ENCODE results near the gene USP7. TPM values are rescaled to one million over a fixed set of nuclear protein-coding genes. Genes with fewer than 3 reads are reported as not detected.

The USP7 gene
- total and polyA plus RNA-seq, 4 experiments from 2014 or later = 4.8 to 206 (median 106) TPM

DNA sequence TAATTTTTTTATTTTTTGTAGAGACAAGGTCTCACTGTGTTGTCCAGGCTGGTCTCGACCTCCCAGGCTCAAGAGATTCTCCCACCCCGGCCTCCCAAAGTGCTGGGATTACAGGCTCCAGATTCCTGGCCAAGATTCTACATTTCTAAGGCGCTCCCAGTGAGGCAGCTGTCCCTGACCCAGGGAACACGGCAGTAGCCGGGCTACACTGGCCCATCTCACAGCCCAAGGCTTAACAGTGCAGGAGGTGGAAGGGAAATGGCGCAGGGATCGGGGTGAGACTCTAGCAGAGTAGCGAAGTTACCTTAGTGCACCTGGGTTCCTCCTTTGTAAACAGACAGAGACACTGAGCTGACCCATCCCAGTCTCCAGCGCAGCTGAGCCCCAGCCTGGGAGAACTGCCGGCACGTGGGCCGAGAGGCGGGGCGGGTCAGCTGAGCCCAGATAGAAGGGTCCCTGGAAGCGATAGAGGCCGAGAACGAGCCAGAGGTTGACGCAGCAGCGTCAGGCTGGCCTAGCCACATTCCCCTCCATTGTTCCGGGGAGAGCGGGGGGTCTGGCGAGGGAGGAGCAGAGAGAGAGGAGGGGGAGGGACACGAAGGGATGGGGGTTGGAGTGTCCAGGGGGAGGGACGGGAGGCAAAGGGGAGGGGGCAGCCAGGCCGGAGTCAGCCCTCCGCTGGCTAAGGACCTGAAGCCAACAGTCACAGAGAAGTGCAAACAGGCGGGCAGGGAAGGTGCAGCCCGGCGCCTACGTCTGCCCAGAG lies 97.4 kb downstream of the USP7 start:
- POLR2A ChIA-PET (ENCODE audit: partially characterized antibody) = interaction anchor here (0.8 to 1.1 kb wide), 3 partner anchors 11 to 225 kb away, joined by 3 to 4 read pairs (median 3); partner anchors contain the start of gene HAPSTR1
- CTCF ChIA-PET (ENCODE audit: partially characterized antibody) = interaction anchor here (0.6 kb wide), 1 partner anchor 14 kb away, joined by 4 read pairs; no protein-coding TSS in a partner anchor
- no peak for DNase-seq

DNA sequence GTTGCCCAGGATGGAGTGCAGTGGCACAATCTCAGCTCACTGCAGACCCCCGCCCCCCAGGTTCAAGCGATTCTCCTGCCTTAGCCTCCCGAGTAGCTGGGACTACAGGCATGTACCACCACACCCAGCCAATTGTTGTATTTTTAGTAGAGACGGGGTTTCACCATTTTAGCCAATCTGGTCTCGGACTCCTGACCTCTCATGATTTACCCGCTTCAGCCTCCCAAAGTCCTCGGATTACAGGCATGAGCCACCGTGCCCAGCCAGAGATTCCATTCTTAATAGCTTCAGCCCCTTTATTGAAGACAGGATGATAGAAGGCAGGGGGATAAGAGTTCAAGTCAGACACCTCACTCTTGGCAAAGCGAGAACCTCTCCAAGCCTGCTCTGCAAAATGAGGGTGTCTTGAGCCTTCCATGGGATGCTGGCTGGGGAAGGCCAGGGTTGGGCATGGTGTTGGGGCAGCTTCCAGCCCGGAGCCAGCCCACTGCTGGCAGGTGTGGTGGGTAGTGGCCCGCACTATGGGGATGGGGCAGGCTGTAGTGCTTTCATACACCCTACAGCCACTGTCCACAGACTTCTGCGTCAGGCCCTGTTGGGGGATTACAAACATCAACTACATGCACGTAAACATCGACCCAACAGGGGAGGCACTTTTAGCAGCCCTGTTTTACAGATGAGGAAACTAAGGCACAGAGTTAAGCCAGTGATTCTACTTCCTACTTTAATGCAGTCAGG lies 98.4 kb downstream of the USP7 start:
- Histone ChIP-seq H3K4me1 (ENCODE audit: insufficient read depth, low read length) (peaks cover 50% of the 10 kb centered on the region), H3K27ac (ENCODE audit: low read depth, low read length) (no peak overlapping the region), H3K9me3 (ENCODE audit: control insufficient read depth in 1 of 2, low read length in 2 of 2) (no peaks in the 10 kb centered on the region), H3K27me3 (ENCODE audit: insufficient read depth, low read length) (no peaks in the 10 kb centered on the region), H3K36me3 (ENCODE audit: insufficient read depth, low read length) (no peaks in the 10 kb centered on the region), H3K4me3 (ENCODE audit: low read length in 2 of 2) (no peak overlapping the region)
- ChIA-PET CTCF (ENCODE audit: partially characterized antibody) (interaction anchor here (5.0 kb wide), 1 partner anchor 14 kb away, joined by 28 read pairs; no protein-coding TSS in a partner anchor), POLR2A (ENCODE audit: partially characterized antibody) (interaction anchor here (0.7 to 1.1 kb wide), 3 partner anchors 10 to 14 kb away, joined by 3 to 4 read pairs (median 3); no protein-coding TSS in a partner anchor)
- intact Hi-C loops (cut with micrococcal nuclease) = loop anchor here (5.0 kb wide), 1 partner anchor 48 kb away; no protein-coding TSS in a partner anchor
- Mint-ChIP-seq H3K9me3 (peaks cover 0 to 2% (median 0%) of the 10 kb centered on the region in 8 donors), H3K27me3 (no peaks in the 10 kb centered on the region), H3K36me3 (peaks cover 0 to 6% of the 10 kb centered on the region in 2 donors), H3K4me3 (peak overlapping the region in 5 of 8 donors; percentile 10 to 71 (median 43)), H3K27ac (peak overlapping the region; percentile 43 to 79 (median 70)), H3K4me1 (peaks cover 25 to 57% (median 43%) of the 10 kb centered on the region in 4 donors)
- DNase-seq = no peak

More for the DNA sequence above, 97.4 kb downstream of the USP7 start:
- peak overlapping the region in 3 of 7 donors; percentile 17 to 72 (median 38) for H3K27ac Mint-ChIP-seq
- peaks cover 32 to 65% (median 51%) of the 10 kb centered on the region in 4 donors for H3K4me1 Mint-ChIP-seq
- no peak overlapping the region for H3K27ac ChIP-seq (ENCODE audit: low read depth, low read length)
- H3K4me3 Mint-ChIP-seq = peak overlapping the region in 6 of 8 donors; percentile 15 to 84 (median 48)
- peaks cover 59% of the 10 kb centered on the region for H3K4me1 ChIP-seq (ENCODE audit: insufficient read depth, low read length)
- H3K9me3 Mint-ChIP-seq = peaks cover 0 to 2% (median 0%) of the 10 kb centered on the region in 8 donors
- H3K27me3 Mint-ChIP-seq = no peaks in the 10 kb centered on the region
- no peak overlapping the region for H3K4me3 ChIP-seq (ENCODE audit: low read length in 2 of 2)
- peaks cover 0 to 6% of the 10 kb centered on the region in 2 donors for H3K36me3 Mint-ChIP-seq
- intact Hi-C loops (cut with micrococcal nuclease) = loop anchor here (5.0 kb wide), 1 partner anchor 49 kb away; no protein-coding TSS in a partner anchor
- no peaks in the 10 kb centered on the region for H3K9me3 ChIP-seq (ENCODE audit: control insufficient read depth in 1 of 2, low read length in 2 of 2)
- H3K36me3 ChIP-seq (ENCODE audit: insufficient read depth, low read length) = no peaks in the 10 kb centered on the region
- H3K27me3 ChIP-seq (ENCODE audit: insufficient read depth, low read length) = no peaks in the 10 kb centered on the region

DNA sequence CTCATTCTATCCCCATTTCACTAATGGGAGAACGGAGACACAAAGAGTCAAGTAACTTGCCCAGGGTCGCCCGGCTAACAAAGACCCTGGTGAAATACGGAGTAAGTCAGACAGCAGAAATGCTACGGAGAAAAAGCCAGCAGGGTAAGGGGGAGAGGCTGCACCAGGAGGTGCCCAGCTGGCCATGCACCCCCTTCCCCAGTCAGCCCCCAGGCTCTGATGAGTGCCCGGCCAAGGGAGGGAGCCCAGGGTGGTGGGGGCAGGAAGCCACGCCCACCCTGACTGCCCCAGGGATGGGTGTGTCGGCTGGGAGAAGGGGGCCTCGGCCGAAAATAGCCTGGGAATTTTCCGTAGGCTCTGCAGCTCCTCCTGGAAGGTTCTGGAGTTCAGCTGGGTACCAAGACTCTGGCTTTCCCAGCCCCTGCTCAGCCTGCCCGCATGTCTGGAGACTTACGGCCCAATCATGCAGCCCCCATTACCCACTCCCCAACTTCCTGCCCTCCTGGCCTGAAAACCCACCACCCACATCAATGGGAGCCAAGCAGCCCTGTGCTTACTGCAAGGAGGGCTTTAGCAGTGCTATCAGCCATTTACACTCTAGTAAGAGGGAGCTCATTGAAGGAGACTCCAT lies 99.1 kb downstream of the USP7 start:
- Histone ChIP-seq H3K9me3 (ENCODE audit: control insufficient read depth in 1 of 2, low read length in 2 of 2) (no peaks in the 10 kb centered on the region), H3K27ac (ENCODE audit: low read depth, low read length) (no peak overlapping the region), H3K4me1 (ENCODE audit: insufficient read depth, low read length) (peaks cover 49% of the 10 kb centered on the region), H3K27me3 (ENCODE audit: insufficient read depth, low read length) (no peaks in the 10 kb centered on the region), H3K36me3 (ENCODE audit: insufficient read depth, low read length) (no peaks in the 10 kb centered on the region), H3K4me3 (ENCODE audit: low read length in 2 of 2) (no peak overlapping the region)
- peaks cover 25 to 54% (median 43%) of the 10 kb centered on the region in 4 donors for H3K4me1 Mint-ChIP-seq
- ChIA-PET POLR2A (ENCODE audit: partially characterized antibody) (interaction anchor here (0.7 to 1.1 kb wide), 2 partner anchors 10 to 14 kb away, joined by 3 read pairs; no protein-coding TSS in a partner anchor), CTCF (ENCODE audit: partially characterized antibody) (interaction anchor here (5.0 kb wide), 1 partner anchor 15 kb away, joined by 28 read pairs; no protein-coding TSS in a partner anchor)
- intact Hi-C loops (cut with micrococcal nuclease) = loop anchor here (5.0 kb wide), 1 partner anchor 47 kb away; no protein-coding TSS in a partner anchor
- H3K4me3 Mint-ChIP-seq = peak overlapping the region in 5 of 8 donors; percentile 10 to 71 (median 45)
- no peak for DNase-seq
- H3K36me3 Mint-ChIP-seq = peaks cover 0 to 6% of the 10 kb centered on the region in 2 donors
- peaks cover 0 to 2% (median 0%) of the 10 kb centered on the region in 8 donors for H3K9me3 Mint-ChIP-seq
- H3K27me3 Mint-ChIP-seq = no peaks in the 10 kb centered on the region
- H3K27ac Mint-ChIP-seq = peak overlapping the region; percentile 62 to 81 (median 77)

DNA sequence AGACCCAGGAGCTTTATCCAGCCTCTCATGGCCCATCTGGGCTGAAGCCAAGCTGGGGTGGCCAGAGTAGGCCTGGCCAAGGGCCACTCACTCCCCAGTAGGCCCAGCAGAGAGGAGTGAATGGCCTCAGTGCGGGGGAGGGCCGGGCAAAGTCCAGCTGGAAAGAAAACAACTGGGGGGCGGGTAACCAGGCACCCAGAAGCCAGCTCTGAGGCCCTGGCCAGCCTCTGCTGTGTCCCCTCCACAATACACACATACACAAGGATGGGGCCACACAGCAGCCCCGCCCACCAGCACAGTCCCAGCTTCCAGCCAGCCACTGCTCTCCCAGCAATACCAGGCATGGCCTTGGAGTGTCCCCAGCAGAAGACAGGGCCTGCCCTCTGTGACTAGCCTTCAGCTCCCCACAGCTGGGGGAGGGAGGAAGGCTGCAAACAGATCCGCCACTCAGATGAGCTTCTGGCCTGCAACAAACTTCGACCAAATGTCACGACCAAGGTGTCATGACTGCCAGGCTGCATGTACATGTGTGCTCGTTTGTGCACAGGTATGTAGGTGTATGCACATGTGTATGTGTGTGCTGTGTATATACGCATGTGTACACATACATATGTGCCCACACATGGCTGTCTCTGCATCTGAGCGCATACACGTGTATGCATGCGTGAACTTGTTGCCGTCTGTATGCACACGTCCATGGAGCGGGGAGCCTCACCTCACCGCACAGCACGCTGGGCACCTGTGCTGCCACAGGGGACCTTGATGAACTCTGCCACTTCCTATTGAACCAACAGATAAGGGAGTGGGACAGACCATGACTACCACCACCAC lies 99.9 kb downstream of the USP7 start:
- Histone ChIP-seq H3K9me3 (ENCODE audit: control insufficient read depth in 1 of 2, low read length in 2 of 2) (no peaks in the 10 kb centered on the region), H3K4me1 (ENCODE audit: insufficient read depth, low read length) (peaks cover 44% of the 10 kb centered on the region), H3K27ac (ENCODE audit: low read depth, low read length) (no peak overlapping the region), H3K4me3 (ENCODE audit: low read length in 2 of 2) (no peak overlapping the region), H3K27me3 (ENCODE audit: insufficient read depth, low read length) (no peaks in the 10 kb centered on the region), H3K36me3 (ENCODE audit: insufficient read depth, low read length) (no peaks in the 10 kb centered on the region)
- Mint-ChIP-seq H3K9me3 (peaks cover 0 to 2% (median 0%) of the 10 kb centered on the region in 8 donors), H3K36me3 (peaks cover 1 to 9% of the 10 kb centered on the region in 2 donors), H3K27me3 (no peaks in the 10 kb centered on the region), H3K4me3 (peak overlapping the region in 2 of 8 donors; percentile 58 to 71), H3K4me1 (peaks cover 22 to 48% (median 39%) of the 10 kb centered on the region in 4 donors), H3K27ac (peak overlapping the region in 5 of 7 donors; percentile 62 to 81 (median 77))
- intact Hi-C loops (cut with micrococcal nuclease) = no loop called here
- ChIA-PET POLR2A (ENCODE audit: partially characterized antibody) (interaction anchor here (1.0 kb wide), 2 partner anchors 11 to 16 kb away, joined by 3 to 5 read pairs; no protein-coding TSS in a partner anchor), CTCF (ENCODE audit: partially characterized antibody) (interaction anchor here (5.0 kb wide), 1 partner anchor 16 kb away, joined by 28 read pairs; no protein-coding TSS in a partner anchor)
- DNase-seq = no peak

DNA sequence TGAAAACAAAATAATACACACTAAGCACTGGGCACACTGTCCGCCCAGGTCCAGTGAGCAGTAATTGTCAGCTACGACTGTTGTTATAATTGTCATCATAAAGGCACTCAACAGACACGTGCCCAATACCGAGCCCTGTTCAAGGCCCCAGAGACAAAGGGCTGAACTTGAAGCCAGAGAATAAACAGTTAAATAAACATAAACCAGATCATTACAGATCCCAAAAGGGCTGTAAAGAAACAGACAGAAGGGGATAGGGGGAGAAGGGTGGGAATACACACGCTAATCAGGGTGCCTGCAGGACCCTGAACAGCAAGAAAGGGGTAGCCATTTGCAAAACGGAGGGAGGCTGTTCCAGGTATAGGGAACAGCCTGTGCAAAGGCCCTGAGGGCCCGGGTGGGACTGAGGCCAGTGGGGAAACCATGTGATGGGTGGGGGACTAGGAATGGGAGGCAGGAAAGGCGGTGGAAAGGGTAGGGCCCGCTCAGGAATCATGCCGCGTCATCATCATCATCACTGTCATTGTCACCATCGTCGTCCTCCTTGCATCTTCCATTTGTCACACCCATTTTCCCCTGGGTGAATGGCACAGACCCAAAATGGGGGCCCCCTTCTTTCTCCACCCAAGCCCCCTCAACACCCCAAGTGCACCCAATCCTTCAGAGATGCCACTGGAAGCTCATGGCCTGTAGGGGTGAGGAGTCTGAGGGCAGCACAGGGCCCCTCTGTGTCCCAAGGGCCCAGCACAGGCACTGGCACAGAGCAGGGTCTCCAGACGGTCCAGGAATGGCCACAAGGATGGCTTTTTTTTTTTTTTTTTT lies 101.2 kb downstream of the USP7 start:
- no peak for DNase-seq
- Mint-ChIP-seq H3K27ac (peak overlapping the region in 4 of 7 donors; percentile 29 to 79 (median 56)), H3K4me3 (no peak overlapping the region), H3K9me3 (peaks cover 0 to 2% (median 0%) of the 10 kb centered on the region in 8 donors), H3K27me3 (no peaks in the 10 kb centered on the region), H3K36me3 (peaks cover 9 to 13% of the 10 kb centered on the region in 2 donors), H3K4me1 (peaks cover 24 to 52% (median 41%) of the 10 kb centered on the region in 4 donors)
- no peak overlapping the region for H3K4me3 ChIP-seq (ENCODE audit: low read length in 2 of 2)
- H3K9me3 ChIP-seq (ENCODE audit: control insufficient read depth in 1 of 2, low read length in 2 of 2) = no peaks in the 10 kb centered on the region
- H3K27ac ChIP-seq (ENCODE audit: low read depth, low read length) = no peak overlapping the region
- no peaks in the 10 kb centered on the region for H3K36me3 ChIP-seq (ENCODE audit: insufficient read depth, low read length)
- intact Hi-C loops (cut with micrococcal nuclease) = no loop called here
- CTCF ChIA-PET (ENCODE audit: partially characterized antibody) = interaction anchor here (5.0 kb wide), 1 partner anchor 17 kb away, joined by 28 read pairs; no protein-coding TSS in a partner anchor
- H3K27me3 ChIP-seq (ENCODE audit: insufficient read depth, low read length) = no peaks in the 10 kb centered on the region
- H3K4me1 ChIP-seq (ENCODE audit: insufficient read depth, low read length) = peaks cover 41% of the 10 kb centered on the region
- POLR2A ChIA-PET (ENCODE audit: partially characterized antibody) = interaction anchor here (1.0 kb wide), 2 partner anchors 10 to 18 kb away, joined by 3 to 5 read pairs; no protein-coding TSS in a partner anchor
